Psoas muscle (tissue), 8 donors: ENCODE results near the gene VSTM2B. TPM values are rescaled to one million over a fixed set of nuclear protein-coding genes. Genes with fewer than 3 reads are reported as not detected.

ENCODE experiments used
- ATAC-seq, 4 donors: fragments of 200-7000 bp; cut with Tn5 transposase; one replicate each; pipeline ENCODE4 v1.9.1; 2020; ENCODE audit warnings: moderate library complexity in 3 of 4, mild to moderate bottlenecking in 2 of 4
- DNase-seq, 2 donors: peaks; one replicate each; pipeline ENCODE4 v3.0.0-alpha.2; 2020
- H3K27ac ChIP-seq: fragments of 200-600 bp; one replicate; pipeline ENCODE4 v1.8.0; 2022
- H3K27me3 ChIP-seq, 3 donors: fragments of 200-600 bp in 1 of 3; one replicate each; pipeline versions ENCODE4 v1.6.1 to v1.8.0; 2013 to 2022; ENCODE audit warnings: low read length in 2 of 3, mild to moderate bottlenecking in 2 of 3, moderate library complexity in 1 of 3; ENCODE audit not compliant: insufficient read depth in 3 of 3
- H3K36me3 ChIP-seq, 2 donors: fragments of 200-600 bp in 1 of 2; one replicate each; pipeline versions ENCODE4 v1.6.1 to v1.8.0; 2013 to 2022; ENCODE audit warnings: low read depth in 1 of 2, mild to moderate bottlenecking in 1 of 2, moderate library complexity in 1 of 2; ENCODE audit not compliant: insufficient read depth in 1 of 2
- H3K4me1 ChIP-seq: fragments of 200-600 bp; one replicate; pipeline ENCODE4 v1.8.0; 2022
- H3K4me3 ChIP-seq: fragments of 200-600 bp; one replicate; pipeline ENCODE4 v1.8.0; 2022; ENCODE audit warnings: mild to moderate bottlenecking
- H3K9me3 ChIP-seq: fragments of 200-600 bp; one replicate; pipeline ENCODE4 v1.8.0; 2022
- CTCF ChIP-seq: fragments of 200-600 bp; IDR thresholded peaks from one replicate; pipeline ENCODE4 v1.8.0; 2022; ENCODE audit warnings: antibody characterized with exemption
- WGBS, 3 donors: extraction: QIAGEN DNeasy Blood & Tissue Kit; methylation state at CpG; one replicate each; pipeline versions ENCODE4 v1.1.6 to v1.1.7; 2013; 5-methylcytosine and 5-hydroxymethylcytosine counted together
- intact Hi-C, 2 donors: fragments of 100-400 bp; cut with DNase I; formaldehyde crosslinking; loops; one replicate each; pipeline versions ENCODE4 v1.11.0 to v1.14.2; 2022
- polyA plus RNA-seq, 3 donors: library from polyadenylated mRNA; stranded (reverse); fragments of 200-250 nt; gene quantifications; one replicate each; pipeline ENCODE4 v1.2.3, GENCODE V29; 2013
- total RNA-seq, 4 donors: library from RNA; stranded (reverse); fragmentation: NEBNext Ultra II Directional in 2 of 4; extraction: Animal tissue kit (Norgen Biotek cat#: 25700) in 2 of 4; gene quantifications; one replicate each; pipeline versions ENCODE4 v1.2.1 to v1.2.4, GENCODE V29; 2021 to 2023
- donor health status: healthy with polysubstance abuse.
- donor health status: DM: no; HTN: no; CAD: no; lungs with moderate emphysema.
- donor health status: Bipolar disorder and iron deficiency.
- donor health status: healthy.
- donor health status: DM: yes; HTN: yes; CAD: no.
- donor health status: DM: no; HTN: no; CAD: no.
- donor health status: DM: no; HTN: no; CAD: no.
- donor health status: DM: yes; HTN: yes; CAD: no.

Gene VSTM2B
- total and polyA plus RNA-seq, 7 donors = not detected

GRCh38 chr19:29528946-29529645, 3.3 kb downstream of the VSTM2B start:
- H3K4me1 ChIP-seq = peaks cover 12% of the 10 kb centered on the region
- intact Hi-C loops = no loop called here

GRCh38 chr19:29529646-29530539, 4.1 kb downstream of the VSTM2B start:
- peaks cover 0 to 90% (median 55%) of the 10 kb centered on the region in 3 donors for H3K27me3 ChIP-seq
- intact Hi-C loops = no loop called here
- H3K4me1 ChIP-seq = peaks cover 12% of the 10 kb centered on the region
- ATAC-seq = no peak
- no peak overlapping the region for H3K4me3 ChIP-seq
- no peak for TF ChIP-seq CTCF
- no peaks in the 10 kb centered on the region for H3K9me3 ChIP-seq
- DNase-seq = no peak
- 2 to 5% (median 3%) methylated on average over 79 to 100 of the region's 100 CpGs for WGBS, 3 donors
- no peak overlapping the region for H3K27ac ChIP-seq
- no peaks in the 10 kb centered on the region for H3K36me3 ChIP-seq

More at GRCh38 chr19:29528946-29529645, 3.3 kb downstream of the VSTM2B start:
- Histone ChIP-seq H3K27me3 (peaks cover 0 to 97% (median 58%) of the 10 kb centered on the region in 3 donors), H3K36me3 (no peaks in the 10 kb centered on the region), H3K4me3 (peak overlapping the region; percentile 49), H3K9me3 (no peaks in the 10 kb centered on the region), H3K27ac (no peak overlapping the region)
- WGBS, 3 donors = 3 to 5% (median 3%) methylated on average over 38 to 39 of the region's 39 CpGs
- DNase-seq (peak in 1 of 2 donors; percentile 34), ATAC-seq (no peak)
- no peak for TF ChIP-seq CTCF

- H3K4me1 ChIP-seq = peaks cover 12% of the 10 kb centered on the region
- no peaks in the 10 kb centered on the region for H3K36me3 ChIP-seq
- DNase-seq = no peak
- peaks cover 0 to 81% (median 53%) of the 10 kb centered on the region in 3 donors for H3K27me3 ChIP-seq
- no peak for TF ChIP-seq CTCF
- no peak overlapping the region for H3K4me3 ChIP-seq
- intact Hi-C loops = no loop called here
- ATAC-seq = no peak
- WGBS, 3 donors = 29 to 30% (median 29%) methylated on average over 13 to 15 of the region's 15 CpGs
- H3K9me3 ChIP-seq = no peaks in the 10 kb centered on the region
- no peak overlapping the region for H3K27ac ChIP-seq
Observed at GRCh38 chr19:29530540-29531457, 5.0 kb downstream of the VSTM2B start.

GRCh38 chr19:29531458-29532025, 5.7 kb downstream of the VSTM2B start:
- Histone ChIP-seq H3K27ac (no peak overlapping the region), H3K4me3 (no peak overlapping the region), H3K9me3 (no peaks in the 10 kb centered on the region), H3K36me3 (no peaks in the 10 kb centered on the region), H3K27me3 (peaks cover 0 to 74% (median 52%) of the 10 kb centered on the region in 3 donors), H3K4me1 (peaks cover 11% of the 10 kb centered on the region)
- intact Hi-C loops = no loop called here
- DNase-seq = no peak
- no peak for ATAC-seq
- no peak for TF ChIP-seq CTCF
- WGBS, 3 donors = 75 to 87% (median 85%) methylated on average over 7 of the region's 7 CpGs
